Erythroblast (primary cell): ENCODE results near the gene METTL6.
A peak's percentile ranks its signal among the peaks of the same experiment; 100 is the strongest.

Source experiments
- GATA1 ChIP-seq: IDR thresholded peaks from 2 replicates; pipeline ENCODE4 v1.6.1; 2011; ENCODE audit warnings: low read depth, mild to moderate bottlenecking, control low read depth, low read length, moderate library complexity
- POLR2A ChIP-seq: IDR thresholded peaks from 2 replicates; pipeline ENCODE4 v1.6.1; 2011; ENCODE audit warnings: mild to moderate bottlenecking, low read length

DNA sequence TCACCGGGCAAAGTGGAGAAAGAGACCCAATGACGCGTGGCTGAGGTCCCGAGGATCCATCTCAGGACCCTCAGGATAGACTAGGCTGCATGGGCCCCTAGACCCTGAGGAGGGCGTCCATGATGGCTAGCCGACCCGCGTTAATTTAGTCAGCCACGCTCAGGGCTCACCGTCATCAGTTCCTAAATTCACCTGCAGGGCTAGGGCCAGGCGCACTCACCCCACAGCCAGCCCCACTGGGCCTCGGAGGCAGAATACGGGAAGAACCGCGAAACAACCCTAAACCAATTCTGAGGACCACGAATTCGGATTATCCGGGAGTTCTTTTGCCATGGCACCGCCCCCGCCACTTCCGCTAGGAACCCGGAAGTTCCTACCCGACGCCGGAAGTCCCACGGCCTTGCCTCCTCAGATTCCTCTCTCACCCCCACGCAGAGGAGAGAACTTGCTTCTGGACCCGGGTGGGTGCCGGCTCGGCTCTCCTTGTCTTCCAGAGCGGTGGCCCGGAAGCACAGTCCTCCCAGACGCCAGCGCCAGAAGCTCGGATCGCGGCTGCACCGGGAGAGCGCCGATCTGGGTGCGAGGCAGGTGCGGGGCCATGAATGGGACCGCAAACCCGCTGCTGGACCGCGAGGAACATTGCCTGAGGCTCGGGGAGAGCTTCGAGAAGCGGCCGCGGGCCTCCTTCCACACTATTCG, at the start of gene METTL6, which contains the start of gene EAF1:
- TF ChIP-seq POLR2A (peak; percentile 69), GATA1 (no peak)
